Stimulated activated memory B cell treated with anti-CD40 and anti-IgM and Interleukin-4, amounts not matched to agents 10 μg/mL and 1 μg/mL and 100 μg/mL, for 72 hours (primary cell): ENCODE results near the gene ACO1.
"Not testable (repeated sequence)": the region's sequence is repeated elsewhere in the genome, so short reads cannot be mapped to it uniquely, and the experiment has no call there.

ENCODE experiments used
- ATAC-seq: fragments of 150-1000 bp; cut with Tn5 transposase; 2 replicates; pipeline ENCODE4 v1.10.0; 2021
- H3K27ac Mint-ChIP-seq: one replicate; pipeline ENCODE4 v1.8.0; 2022; ENCODE audit warnings: mild to moderate bottlenecking, mixed read lengths
- H3K27me3 Mint-ChIP-seq: one replicate; pipeline ENCODE4 v1.8.0; 2022; ENCODE audit warnings: mixed read lengths
- H3K36me3 Mint-ChIP-seq: one replicate; pipeline ENCODE4 v1.8.0; 2022; ENCODE audit warnings: mixed read lengths
- H3K4me1 Mint-ChIP-seq: one replicate; pipeline ENCODE4 v1.8.0; 2022; ENCODE audit warnings: mixed read lengths
- H3K4me3 Mint-ChIP-seq: one replicate; pipeline ENCODE4 v1.8.0; 2022; ENCODE audit warnings: mild to moderate bottlenecking, moderate library complexity, mixed read lengths
- H3K9me3 Mint-ChIP-seq: one replicate; pipeline ENCODE4 v1.8.0; 2022; ENCODE audit warnings: mixed read lengths

The ACO1 gene

DNA sequence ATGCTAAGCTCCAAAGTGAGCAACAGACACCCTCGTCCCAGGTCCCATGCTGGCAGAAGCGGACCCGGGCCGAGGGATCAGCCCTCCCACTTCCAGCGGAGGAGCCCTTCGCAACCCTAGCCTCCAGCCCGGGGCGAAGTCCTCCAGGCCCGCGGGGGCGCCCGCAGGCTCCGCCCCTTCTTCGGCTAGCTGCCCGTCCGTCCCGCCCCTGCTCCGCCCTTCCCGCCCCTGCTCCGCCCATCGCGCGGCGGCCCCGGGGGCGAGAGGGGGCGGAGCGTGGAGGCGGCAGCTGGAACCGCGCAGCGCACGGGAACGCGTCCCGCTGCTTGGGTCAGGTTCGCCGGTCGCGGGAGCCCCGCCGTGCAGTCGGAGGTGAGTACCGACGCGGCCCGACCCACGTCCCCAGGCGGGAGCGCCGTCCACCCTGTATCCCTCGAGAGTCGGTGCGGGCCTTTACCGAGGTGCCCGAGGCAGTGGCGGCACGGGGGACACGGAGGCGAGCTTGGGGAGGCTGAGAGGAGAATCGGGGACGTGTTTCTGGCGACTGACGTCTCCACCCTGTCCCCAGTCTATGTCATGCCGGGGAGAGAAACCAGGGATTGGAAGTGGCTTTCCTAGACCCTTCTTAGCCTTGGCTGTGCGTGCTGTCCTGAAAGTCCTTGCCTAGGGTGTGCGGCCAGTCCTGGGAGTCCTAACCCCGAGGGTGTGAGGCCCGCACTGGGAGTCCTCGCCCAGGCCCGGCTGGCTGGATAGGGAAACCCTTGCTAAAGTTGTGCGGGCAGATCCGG is at the start of gene ACO1:
Gene ACO1 (plus strand): TSS at position 280 of the 788 bp plus-strand sequence. CDS start 20,864 bp downstream, outside the sequence.
- peaks cover 28% of the 10 kb centered on the region for H3K27me3 Mint-ChIP-seq
- H3K36me3 Mint-ChIP-seq = no peaks in the 10 kb centered on the region
- ATAC-seq = peak; percentile 98
- peak within 1 kb of the TSS; percentile 87 for H3K4me3 Mint-ChIP-seq
- H3K27ac Mint-ChIP-seq = peak within 1 kb of the TSS; percentile 75
- no peaks in the 10 kb centered on the region for H3K9me3 Mint-ChIP-seq
- peaks cover 11% of the 10 kb centered on the region for H3K4me1 Mint-ChIP-seq

DNA sequence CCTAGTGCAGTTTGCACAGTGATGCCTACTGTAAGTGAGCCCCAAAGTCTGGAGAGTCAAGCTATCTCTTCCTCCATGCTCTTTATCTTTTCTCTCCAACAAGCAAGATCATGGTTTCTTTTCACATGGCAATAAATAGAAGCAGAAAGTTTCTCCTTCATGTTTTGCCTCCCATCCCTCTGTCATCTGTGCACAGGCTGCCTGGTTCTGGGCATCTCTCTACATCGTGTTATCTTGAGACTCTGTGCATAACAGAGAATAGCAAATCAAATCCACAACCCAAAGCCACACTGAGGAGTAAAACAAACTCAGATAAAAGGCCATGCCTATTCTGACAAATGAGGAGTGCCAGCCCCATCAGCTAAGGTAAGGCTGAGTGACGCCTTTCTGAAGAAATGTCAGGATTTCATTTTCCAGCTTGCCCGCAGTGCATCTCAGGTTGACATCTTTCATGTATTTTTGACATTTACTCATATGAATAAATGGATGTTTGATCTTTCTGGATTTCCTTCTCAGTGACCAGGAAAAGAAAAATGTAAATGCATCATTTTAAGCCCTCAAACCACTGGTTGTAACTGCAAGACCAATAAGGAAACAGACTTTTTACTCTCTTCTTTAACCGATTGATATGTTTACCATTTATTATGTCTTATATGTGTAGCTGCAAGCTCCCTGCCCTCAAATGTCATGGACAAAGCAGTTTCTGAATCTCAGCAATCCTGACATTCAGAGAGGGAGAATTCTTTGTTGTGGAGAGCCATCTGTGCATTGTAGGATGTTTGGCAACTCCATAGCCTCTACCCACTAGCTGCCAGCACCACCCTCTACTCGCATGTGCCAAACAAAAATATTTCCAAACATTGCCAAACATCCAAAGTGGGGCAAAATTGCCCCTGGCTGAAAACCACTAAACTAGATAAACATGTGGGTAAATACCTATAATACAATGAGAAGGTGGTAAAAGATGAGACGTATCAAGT is 49.2 kb upstream of the ACO1 start:
- Mint-ChIP-seq H3K4me3 (no peak overlapping the region), H3K36me3 (no peaks in the 10 kb centered on the region), H3K9me3 (no peaks in the 10 kb centered on the region), H3K4me1 (peaks cover 7% of the 10 kb centered on the region), H3K27ac (no peak overlapping the region), H3K27me3 (peaks cover 18% of the 10 kb centered on the region)
- ATAC-seq = no peak

DNA sequence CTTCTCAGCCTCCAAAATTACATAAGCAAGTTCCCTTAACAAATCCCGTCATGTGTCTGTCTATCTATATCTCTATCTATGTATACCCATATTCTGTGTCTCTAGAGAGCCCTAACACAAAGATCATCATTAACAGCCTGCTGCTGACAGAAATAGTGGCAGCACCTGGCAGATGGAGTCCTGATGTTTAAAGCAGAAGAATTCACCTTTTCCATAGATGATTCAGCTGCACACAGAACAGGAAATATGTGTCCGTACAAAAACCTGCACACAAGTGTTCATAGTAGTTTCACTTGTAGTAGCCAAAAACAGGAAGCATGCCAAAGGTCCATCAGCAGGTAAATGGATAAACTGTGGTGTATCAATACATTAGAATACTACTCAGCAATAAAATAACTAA is 45.0 kb upstream of the ACO1 start:
- no peaks in the 10 kb centered on the region for H3K9me3 Mint-ChIP-seq
- H3K36me3 Mint-ChIP-seq = no peaks in the 10 kb centered on the region
- H3K27me3 Mint-ChIP-seq = peaks cover 18% of the 10 kb centered on the region
- peaks cover 7% of the 10 kb centered on the region for H3K4me1 Mint-ChIP-seq
- peak; percentile 5 for ATAC-seq
- no peak overlapping the region for H3K4me3 Mint-ChIP-seq
- H3K27ac Mint-ChIP-seq = no peak overlapping the region

GRCh38 chr9:32340361-32340760 is 44.1 kb upstream of the ACO1 start:
- Mint-ChIP-seq H3K9me3 (no peaks in the 10 kb centered on the region), H3K4me3 (no peak overlapping the region), H3K36me3 (no peaks in the 10 kb centered on the region), H3K4me1 (peaks cover 7% of the 10 kb centered on the region), H3K27ac (no peak overlapping the region), H3K27me3 (peaks cover 17% of the 10 kb centered on the region)
- no peak for ATAC-seq

GRCh38 chr9:32344551-32345182 is 39.8 kb upstream of the ACO1 start:
- Mint-ChIP-seq H3K4me1 (peaks cover under 1% of the 10 kb centered on the region), H3K27ac (no peak overlapping the region), H3K4me3 (no peak overlapping the region), H3K27me3 (no peaks in the 10 kb centered on the region), H3K9me3 (no peaks in the 10 kb centered on the region), H3K36me3 (no peaks in the 10 kb centered on the region)
- no peak for ATAC-seq

DNA sequence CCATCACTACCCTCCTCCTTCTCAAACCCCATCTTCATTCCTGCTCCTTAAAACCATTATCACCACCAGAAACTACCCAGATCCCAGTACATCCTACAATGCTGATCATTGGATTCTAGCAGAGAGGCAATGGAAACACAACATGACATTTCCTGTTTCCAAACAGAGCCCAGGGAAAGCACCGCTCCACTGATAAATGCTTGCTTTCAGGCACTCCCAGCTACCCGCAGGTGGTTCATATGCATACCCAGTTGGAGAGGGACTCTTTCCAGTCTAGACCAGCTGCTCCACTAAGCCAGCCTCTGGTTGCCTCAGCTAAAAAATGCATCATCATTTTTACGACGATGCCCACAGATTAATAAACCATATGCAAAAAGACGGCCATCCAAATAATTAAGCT is 39.2 kb upstream of the ACO1 start:
- Mint-ChIP-seq H3K4me3 (no peak overlapping the region), H3K9me3 (no peaks in the 10 kb centered on the region), H3K4me1 (no peaks in the 10 kb centered on the region), H3K36me3 (no peaks in the 10 kb centered on the region), H3K27me3 (no peaks in the 10 kb centered on the region), H3K27ac (no peak overlapping the region)
- no peak for ATAC-seq

DNA sequence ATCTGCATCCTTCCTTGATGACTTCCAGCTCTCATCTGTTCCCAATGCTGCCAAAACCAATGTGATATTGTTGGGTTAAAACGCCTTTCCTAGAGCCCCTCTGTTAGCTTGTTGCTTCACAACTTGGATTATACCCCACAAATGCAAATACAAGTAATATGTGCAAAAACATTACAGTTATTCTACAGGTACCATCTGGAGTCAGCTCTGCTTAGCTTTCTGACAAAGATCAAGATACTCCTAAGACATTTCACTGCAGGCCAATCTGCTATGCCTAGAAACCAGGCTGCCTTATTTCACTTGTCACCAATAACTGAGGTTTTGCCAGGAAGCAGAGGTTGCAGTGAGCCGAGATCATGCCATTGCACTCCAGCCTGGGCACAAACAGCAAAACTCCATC is 36.9 kb upstream of the ACO1 start:
- H3K4me3 Mint-ChIP-seq = no peak overlapping the region
- no peaks in the 10 kb centered on the region for H3K9me3 Mint-ChIP-seq
- H3K4me1 Mint-ChIP-seq = no peaks in the 10 kb centered on the region
- no peak overlapping the region for H3K27ac Mint-ChIP-seq
- no peak for ATAC-seq
- H3K27me3 Mint-ChIP-seq = no peaks in the 10 kb centered on the region
- no peaks in the 10 kb centered on the region for H3K36me3 Mint-ChIP-seq

DNA sequence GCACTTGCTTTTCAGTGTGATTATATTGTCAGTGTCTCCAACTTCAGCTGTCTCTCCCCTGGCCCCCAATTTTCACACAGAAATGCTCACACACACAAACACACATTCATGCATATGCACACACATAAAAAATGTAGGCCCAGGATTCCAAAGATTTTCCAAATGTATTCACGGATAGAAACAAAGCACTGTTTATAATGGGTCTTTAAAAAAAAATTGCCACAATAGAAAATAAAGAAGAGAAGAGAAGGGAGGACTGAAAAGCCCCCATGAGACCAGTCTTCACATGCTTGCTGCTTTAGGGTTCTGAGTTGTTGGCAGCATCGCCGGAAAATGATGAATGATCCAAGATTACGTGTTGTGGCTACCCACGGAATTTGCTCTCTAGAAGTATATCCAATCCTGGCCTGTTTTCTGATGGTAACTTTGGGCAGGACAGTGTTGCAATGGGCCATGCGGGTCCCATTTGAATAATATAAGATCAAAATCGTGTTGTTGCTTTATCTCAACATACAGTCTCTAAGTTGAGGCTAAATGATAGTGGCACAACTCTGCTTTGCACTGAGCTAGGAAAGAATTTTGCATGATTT is 36.2 kb upstream of the ACO1 start:
- Mint-ChIP-seq H3K27me3 (no peaks in the 10 kb centered on the region), H3K4me1 (no peaks in the 10 kb centered on the region), H3K27ac (no peak overlapping the region), H3K36me3 (no peaks in the 10 kb centered on the region), H3K4me3 (no peak overlapping the region), H3K9me3 (no peaks in the 10 kb centered on the region)
- no peak for ATAC-seq

DNA sequence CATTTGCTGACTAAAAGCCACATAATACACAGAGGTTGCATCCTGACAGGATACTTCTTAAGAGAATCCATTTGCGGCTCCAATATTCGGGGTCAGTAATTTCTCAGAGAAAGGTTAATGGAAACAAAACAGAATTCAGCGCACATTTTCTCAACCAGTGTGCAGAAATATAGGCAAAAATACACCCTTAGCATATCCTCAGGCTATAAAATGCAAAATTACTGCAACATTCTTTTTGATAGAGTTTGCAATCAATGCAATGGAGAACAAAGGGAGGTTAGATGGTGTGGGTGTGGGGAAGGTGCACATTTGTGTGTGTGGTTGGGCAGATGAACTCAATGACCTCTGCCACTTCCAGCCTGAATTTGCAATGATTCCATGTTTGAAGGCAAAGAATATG is 35.4 kb upstream of the ACO1 start:
- Mint-ChIP-seq H3K4me3 (no peak overlapping the region), H3K9me3 (no peaks in the 10 kb centered on the region), H3K27ac (no peak overlapping the region), H3K36me3 (no peaks in the 10 kb centered on the region), H3K4me1 (no peaks in the 10 kb centered on the region), H3K27me3 (no peaks in the 10 kb centered on the region)
- no peak for ATAC-seq

DNA sequence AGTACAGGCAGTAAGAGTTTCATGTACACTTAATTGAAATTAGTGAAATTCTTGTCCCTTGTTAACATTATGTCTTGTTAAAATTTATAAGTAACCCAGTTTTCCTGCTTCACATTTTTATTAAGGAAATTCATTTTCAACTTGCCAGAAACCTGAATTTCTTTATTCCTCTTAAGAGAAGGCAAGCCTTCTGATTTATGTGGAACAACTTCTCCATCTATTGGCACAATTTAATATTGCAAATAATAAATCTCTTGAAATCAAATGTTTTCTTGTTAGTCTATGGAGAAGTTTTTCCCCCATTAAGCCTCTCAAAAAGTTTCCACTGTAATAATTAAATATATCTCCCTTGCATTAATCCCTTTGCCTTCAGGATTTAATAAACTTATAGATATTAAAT is 33.8 kb upstream of the ACO1 start:
- H3K4me3 Mint-ChIP-seq = no peak overlapping the region
- H3K9me3 Mint-ChIP-seq = no peaks in the 10 kb centered on the region
- no peak for ATAC-seq
- H3K27me3 Mint-ChIP-seq = no peaks in the 10 kb centered on the region
- H3K27ac Mint-ChIP-seq = no peak overlapping the region
- H3K4me1 Mint-ChIP-seq = no peaks in the 10 kb centered on the region
- H3K36me3 Mint-ChIP-seq = no peaks in the 10 kb centered on the region

- no peak overlapping the region for H3K4me3 Mint-ChIP-seq
- H3K36me3 Mint-ChIP-seq = no peaks in the 10 kb centered on the region
- no peak overlapping the region for H3K27ac Mint-ChIP-seq
- H3K4me1 Mint-ChIP-seq = no peaks in the 10 kb centered on the region
- ATAC-seq = no peak
- H3K9me3 Mint-ChIP-seq = no peaks in the 10 kb centered on the region
- H3K27me3 Mint-ChIP-seq = no peaks in the 10 kb centered on the region
These were observed 32.6 kb upstream of the ACO1 start for GRCh38 chr9:32351845-32352244.

DNA sequence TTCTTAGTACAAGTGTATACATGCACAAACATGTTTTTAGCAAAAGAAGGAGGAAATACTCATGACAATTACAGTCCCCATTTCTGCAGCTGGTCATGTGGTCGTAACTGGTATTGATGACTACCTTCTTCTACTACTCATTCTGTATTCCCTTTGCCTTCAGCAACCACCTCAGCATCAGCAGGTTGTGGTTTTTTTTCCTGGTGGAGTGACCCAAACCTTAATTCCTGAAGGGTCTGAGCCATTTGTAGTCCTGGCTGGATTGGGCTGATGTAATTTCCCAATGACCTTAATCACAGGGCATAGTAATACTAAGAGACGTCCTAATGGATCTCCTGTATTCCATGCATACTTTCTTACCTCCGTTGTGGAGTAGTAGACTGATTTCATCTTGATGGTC is 31.0 kb upstream of the ACO1 start:
- H3K9me3 Mint-ChIP-seq, H3K27ac Mint-ChIP-seq, H3K36me3 Mint-ChIP-seq, H3K27me3 Mint-ChIP-seq, H3K4me1 Mint-ChIP-seq, H3K4me3 Mint-ChIP-seq, ATAC-seq: not testable (repeated sequence)

- H3K4me1 Mint-ChIP-seq = no peaks in the 10 kb centered on the region
- no peak for ATAC-seq
- peaks cover 9% of the 10 kb centered on the region for H3K27me3 Mint-ChIP-seq
- H3K27ac Mint-ChIP-seq = no peak overlapping the region
- H3K4me3 Mint-ChIP-seq = no peak overlapping the region
- no peaks in the 10 kb centered on the region for H3K9me3 Mint-ChIP-seq
- no peaks in the 10 kb centered on the region for H3K36me3 Mint-ChIP-seq
These were observed 25.0 kb upstream of the ACO1 start for GRCh38 chr9:32359452-32359851.

DNA sequence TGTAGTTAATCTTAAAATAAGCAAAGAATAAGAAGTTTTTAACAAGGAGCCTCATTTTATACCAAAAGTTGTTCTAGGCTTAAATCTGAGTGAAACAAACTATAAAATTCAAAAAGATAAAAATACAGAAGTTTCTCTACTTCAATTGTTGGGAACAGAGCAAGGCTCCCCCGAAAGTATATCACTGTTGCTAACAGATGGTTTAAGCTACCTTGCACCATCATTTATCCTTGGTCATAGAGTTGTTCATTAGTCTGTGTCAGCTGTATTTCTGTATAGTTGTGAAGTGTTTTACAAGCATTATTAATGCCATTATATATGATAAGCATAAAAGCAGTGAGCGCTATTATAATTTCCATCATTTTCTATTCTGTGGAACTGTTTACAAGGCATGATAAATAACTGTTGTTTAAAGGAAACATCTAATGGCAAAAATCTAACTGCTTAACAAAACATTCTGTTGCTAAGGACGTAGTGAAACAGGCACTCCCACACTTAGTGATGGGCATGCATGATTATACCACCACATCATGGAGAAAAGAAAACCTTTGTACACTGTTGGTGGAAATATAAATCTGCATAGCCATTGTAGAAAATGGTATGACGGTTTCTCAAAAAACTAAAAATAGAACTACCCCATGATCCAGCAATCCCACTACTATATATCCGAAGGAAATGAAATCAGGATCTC is 23.3 kb upstream of the ACO1 start:
- H3K9me3 Mint-ChIP-seq = no peaks in the 10 kb centered on the region
- ATAC-seq = no peak
- H3K27ac Mint-ChIP-seq = no peak overlapping the region
- no peaks in the 10 kb centered on the region for H3K4me1 Mint-ChIP-seq
- H3K36me3 Mint-ChIP-seq = no peaks in the 10 kb centered on the region
- H3K27me3 Mint-ChIP-seq = peaks cover 9% of the 10 kb centered on the region
- H3K4me3 Mint-ChIP-seq = no peak overlapping the region
